Sigmoid colon (tissue), 7 donors: ENCODE results near the gene GALNT10. TPM values are rescaled to one million over a fixed set of nuclear protein-coding genes. Genes with fewer than 3 reads are reported as not detected.

ENCODE experiments used
- DNase-seq: peaks from one replicate; pipeline ENCODE4 v3.0.0-alpha.2; 2019
- H3K27ac ChIP-seq, 4 donors: fragments of 200-600 bp; sonication (generic); one replicate each; pipeline ENCODE4 v1.5.1; 2016 to 2019; ENCODE audit warnings: mild to moderate bottlenecking in 1 of 4
- H3K27me3 ChIP-seq, 3 donors: fragments of 200-600 bp; sonication (generic); one replicate each; pipeline ENCODE4 v1.5.1; 2019; ENCODE audit warnings: mild to moderate bottlenecking in 1 of 3
- H3K36me3 ChIP-seq, 4 donors: fragments of 200-600 bp; sonication (generic); one replicate each; pipeline ENCODE4 v1.5.1; 2016 to 2019
- H3K4me1 ChIP-seq, 4 donors: fragments of 200-600 bp; sonication (generic); one replicate each; pipeline ENCODE4 v1.5.1; 2017 to 2019
- H3K4me3 ChIP-seq, 4 donors: fragments of 200-600 bp; sonication (generic); one replicate each; pipeline ENCODE4 v1.5.1; 2017 to 2019; ENCODE audit warnings: mild to moderate bottlenecking in 2 of 4, moderate library complexity in 1 of 4
- H3K9me3 ChIP-seq, 4 donors: fragments of 200-600 bp in 3 of 4; sonication (generic) in 3 of 4; one replicate each; pipeline versions ENCODE4 v1.5.1 to v1.6.1; 2013 to 2019
- CTCF ChIP-seq, 4 experiments: fragments of 450-650 bp in 3 of 4; fragments of 200-600 bp in 1 of 4; IDR thresholded peaks; one replicate each; pipeline ENCODE4 v1.5.1; 2016 to 2019; ENCODE audit warnings: antibody characterized with exemption in 4 of 4, mild to moderate bottlenecking in 3 of 4, moderate library complexity in 2 of 4
- EP300 ChIP-seq, 4 donors: sonication (generic); formaldehyde crosslinking; IDR thresholded peaks; one replicate each; pipeline ENCODE4 v1.6.1; 2017; ENCODE audit warnings: antibody characterized with exemption in 4 of 4
- POLR2A ChIP-seq, 2 donors: fragments of 450-650 bp; IDR thresholded peaks; one replicate each; pipeline ENCODE4 v1.6.1; 2016; ENCODE audit warnings: antibody characterized with exemption in 2 of 2, mild to moderate bottlenecking in 2 of 2, moderate library complexity in 2 of 2
- POLR2AphosphoS5 ChIP-seq, 4 donors: sonication (generic); formaldehyde crosslinking; IDR thresholded peaks; one replicate each; pipeline ENCODE4 v1.6.1; 2017; ENCODE audit warnings: antibody characterized with exemption in 4 of 4
- WGBS, 2 donors: extraction: QIAGEN DNeasy Blood & Tissue Kit; methylation state at CpG; one replicate each; pipeline ENCODE4 v1.1.7; 2013; 5-methylcytosine and 5-hydroxymethylcytosine counted together
- intact Hi-C: fragments of 100-400 bp; cut with DNase I; formaldehyde crosslinking; loops from one replicate; pipeline ENCODE4 v1.15.1; 2023
- polyA plus RNA-seq, 3 donors: library from polyadenylated mRNA; stranded (reverse); fragments of 200-250 nt; gene quantifications; one replicate each; pipeline ENCODE4 v1.2.3, GENCODE V29; 2013
- total RNA-seq, 4 donors: library from RNA; depleted of rRNA; stranded (reverse); fragments of >200 nt; gene quantifications; one replicate each; pipeline ENCODE4 v1.1.0, GENCODE V29; 2016
- donor health status: healthy with polysubstance abuse.
- donor health status: Bipolar disorder and iron deficiency.
- donor health status: healthy.

Gene GALNT10
- total and polyA plus RNA-seq, 7 donors, result 6.0 to 41.7 (median 24.3) TPM

GRCh38 chr5:154345255-154345952 is 154.9 kb downstream of the GALNT10 start:
- Histone ChIP-seq H3K27ac (peak overlapping the region in 1 of 4 donors; percentile 34), H3K36me3 (no peaks in the 10 kb centered on the region), H3K4me3 (no peak overlapping the region), H3K9me3 (no peaks in the 10 kb centered on the region), H3K27me3 (no peaks in the 10 kb centered on the region), H3K4me1 (peaks cover 0 to 25% (median 17%) of the 10 kb centered on the region in 4 donors)
- no peak for DNase-seq
- TF ChIP-seq POLR2A (IDR thresholded peaks at IDR 0.05), result no peak
- peak in 2 of 4 donors; percentile 15 to 22 for TF ChIP-seq POLR2AphosphoS5 (IDR thresholded peaks at IDR 0.05)
- 86 to 92% methylated on average over 5 of the region's 5 CpGs for WGBS, 2 donors
- intact Hi-C loops, result no loop called here

GRCh38 chr5:154346427-154346826 is 155.9 kb downstream of the GALNT10 start:
- intact Hi-C loops, result no loop called here
- Histone ChIP-seq H3K4me3 (no peak overlapping the region), H3K36me3 (no peaks in the 10 kb centered on the region), H3K27ac (peak overlapping the region in 3 of 4 donors; percentile 15 to 57 (median 50)), H3K27me3 (no peaks in the 10 kb centered on the region), H3K4me1 (peaks cover 0 to 25% (median 17%) of the 10 kb centered on the region in 4 donors), H3K9me3 (no peaks in the 10 kb centered on the region)
- WGBS, 2 donors, result 32 to 66% methylated on average over 1 of the region's 1 CpG
- TF ChIP-seq POLR2AphosphoS5 (IDR thresholded peaks at IDR 0.05), result no peak
- no peak for TF ChIP-seq EP300 (IDR thresholded peaks at IDR 0.05)
- TF ChIP-seq POLR2A (IDR thresholded peaks at IDR 0.05), result no peak
- TF ChIP-seq CTCF (IDR thresholded peaks at IDR 0.05), result no peak
- DNase-seq, result no peak

- Histone ChIP-seq H3K9me3 (no peaks in the 10 kb centered on the region), H3K27ac (no peak overlapping the region), H3K4me3 (no peak overlapping the region), H3K4me1 (peaks cover 0 to 24% (median 17%) of the 10 kb centered on the region in 4 donors), H3K27me3 (no peaks in the 10 kb centered on the region), H3K36me3 (no peaks in the 10 kb centered on the region)
- 94 to 95% methylated on average over 5 of the region's 5 CpGs for WGBS, 2 donors
- intact Hi-C loops, result no loop called here
- no peak for DNase-seq
- TF ChIP-seq EP300 (IDR thresholded peaks at IDR 0.05) (no peak), CTCF (IDR thresholded peaks at IDR 0.05) (no peak), POLR2AphosphoS5 (IDR thresholded peaks at IDR 0.05) (no peak), POLR2A (IDR thresholded peaks at IDR 0.05) (no peak)
Measured at GRCh38 chr5:154349626-154350264, 159.2 kb downstream of the GALNT10 start.

GRCh38 chr5:154351141-154351540 is 160.6 kb downstream of the GALNT10 start:
- H3K27ac ChIP-seq, result no peak overlapping the region

More at GRCh38 chr5:154351141-154351540, 160.6 kb downstream of the GALNT10 start:
- no peak for DNase-seq
- H3K4me3 ChIP-seq, result no peak overlapping the region
- no peaks in the 10 kb centered on the region for H3K36me3 ChIP-seq
- no peak for TF ChIP-seq POLR2A (IDR thresholded peaks at IDR 0.05)
- no peak for TF ChIP-seq POLR2AphosphoS5 (IDR thresholded peaks at IDR 0.05)
- no peak for TF ChIP-seq CTCF (IDR thresholded peaks at IDR 0.05)
- no peak for TF ChIP-seq EP300 (IDR thresholded peaks at IDR 0.05)
- no peaks in the 10 kb centered on the region for H3K27me3 ChIP-seq
- H3K4me1 ChIP-seq, result peaks cover 0 to 15% (median 11%) of the 10 kb centered on the region in 4 donors
- H3K9me3 ChIP-seq, result no peaks in the 10 kb centered on the region
- intact Hi-C loops, result no loop called here
